ENCODE measurements around the gene MAST3. TPM values are rescaled to one million over a fixed set of nuclear protein-coding genes. Genes with fewer than 3 reads are reported as not detected.
A peak's percentile ranks its signal among the peaks of the same experiment; 100 is the strongest.

The MAST3 gene
- total RNA-seq, 1 experiment from 2014 or later, result 14.2 TPM

GRCh38 chr19:18170714-18171255 lies 73.2 kb downstream of the MAST3 start:
- H3K9me3 ChIP-seq (ENCODE audit: control insufficient read depth in 1 of 2, insufficient read depth in 1 of 2, low read depth in 1 of 2, low read length in 2 of 2), result no peaks in the 10 kb centered on the region
- ATAC-seq (no peak), DNase-seq (ENCODE audit: low read depth, low spot score) (no peak)
- no peaks in the 10 kb centered on the region for H4K20me1 ChIP-seq (ENCODE audit: insufficient read depth)
- H3K9ac ChIP-seq (ENCODE audit: low read length), result no peak overlapping the region
- no peak overlapping the region for H3K4me3 ChIP-seq (replicated peaks in 1 of 2; ENCODE audit: low read depth in 1 of 2, low read length in 2 of 2)
- peaks cover 11 to 20% of the 10 kb centered on the region in 2 experiments for H3K4me1 ChIP-seq (ENCODE audit: control insufficient read depth in 1 of 2, insufficient read depth in 2 of 2, low read length in 2 of 2)
- ChIA-PET POLR2A (interaction anchor here (1.1 kb wide), 1 partner anchor 22 kb away, joined by 4 read pairs; the partner anchor contains the start of gene MPV17L2), CTCF (interaction anchor here (1.1 to 1.2 kb wide), 2 partner anchors 57 to 173 kb away, joined by 3 read pairs; no protein-coding TSS in a partner anchor), RAD21 (ENCODE audit: low non-redundant PET in 1 of 2, low total read pairs in 2 of 2, uncharacterized antibody in 2 of 2, unreplicated experiment in 2 of 2) (no interaction called here)
- no peak overlapping the region for H2AFZ ChIP-seq (ENCODE audit: low read depth, low read length, poor library complexity, severe bottlenecking)
- peaks cover 9 to 17% of the 10 kb centered on the region in 2 experiments; a peak in 3 of 4 replicates for H3K36me3 ChIP-seq (ENCODE audit: control insufficient read depth in 1 of 2, insufficient read depth in 2 of 2, low read length in 2 of 2)
- H3K9me2 ChIP-seq (ENCODE audit: insufficient read depth), result no peaks in the 10 kb centered on the region
- TF ChIP-seq RAD21 (IDR thresholded peaks at IDR 0.05; ENCODE audit: low read depth) (no peak), TCF7L2 (IDR thresholded peaks at IDR 0.05; ENCODE audit: borderline replicate concordance, extremely low read depth, insufficient read depth, insufficient read length) (peak; percentile 9), REST (IDR thresholded peaks at IDR 0.05; ENCODE audit: low read depth) (no peak), SIN3A (IDR thresholded peaks at IDR 0.05; ENCODE audit: low read depth) (no peak), EGR1 (IDR thresholded peaks at IDR 0.05; ENCODE audit: low read depth) (no peak), CEBPB (IDR thresholded peaks at IDR 0.05; ENCODE audit: low read depth) (no peak)
- no TSS peak for BruUV-seq (replicated peaks)
- intact Hi-C loops (cut with micrococcal nuclease), result no loop called here
- H3K4me2 ChIP-seq (ENCODE audit: low read length), result no peak overlapping the region
- H3K27me3 ChIP-seq (ENCODE audit: insufficient read depth, low read length), result no peaks in the 10 kb centered on the region
- H3K27ac ChIP-seq (ENCODE audit: low read depth, low read length), result no peak overlapping the region
- peaks cover 10% of the 10 kb centered on the region; the same call in 1 of the 2 replicates for H3K79me2 ChIP-seq (ENCODE audit: insufficient read depth, low read length)

Data from HCT116 (cell line).